ENCODE results near the gene TMEM108.

The TMEM108 gene

GRCh38 chr3:133238015-133238414 is 199.8 kb downstream of the TMEM108 start:
- no peak for DNase-seq

GRCh38 chr3:133246119-133246518 is 207.9 kb downstream of the TMEM108 start:
- no peak for DNase-seq

GRCh38 chr3:133246773-133247172 is 208.6 kb downstream of the TMEM108 start:
- DNase-seq, result no peak

- no peak for DNase-seq
Observed at GRCh38 chr3:133248389-133248788, 210.2 kb downstream of the TMEM108 start.

- DNase-seq, result no peak
Observed at GRCh38 chr3:133249490-133249889, 211.3 kb downstream of the TMEM108 start.

- no peak for DNase-seq
Observed at GRCh38 chr3:133254151-133254550, 216.0 kb downstream of the TMEM108 start.

- DNase-seq, result no peak
Observed at GRCh38 chr3:133254716-133255115, 216.5 kb downstream of the TMEM108 start.

GRCh38 chr3:133256787-133257483 is 218.7 kb downstream of the TMEM108 start:
- no peak for DNase-seq

- DNase-seq, result no peak
Observed at GRCh38 chr3:133258358-133258757, 220.2 kb downstream of the TMEM108 start.

GRCh38 chr3:133259767-133260166 is 221.6 kb downstream of the TMEM108 start:
- DNase-seq, result no peak

- no peak for DNase-seq
Observed at GRCh38 chr3:133262333-133262732, 224.1 kb downstream of the TMEM108 start.

GRCh38 chr3:133264920-133265319 is 226.7 kb downstream of the TMEM108 start:
- DNase-seq, result no peak

GRCh38 chr3:133268726-133269134 is 230.5 kb downstream of the TMEM108 start:
- no peak for DNase-seq

GRCh38 chr3:133269393-133269792 is 231.2 kb downstream of the TMEM108 start:
- no peak for DNase-seq

- DNase-seq, result no peak
Observed at GRCh38 chr3:133270631-133271030, 232.4 kb downstream of the TMEM108 start.

GRCh38 chr3:133271042-133271441 is 232.9 kb downstream of the TMEM108 start:
- no peak for DNase-seq

- no peak for DNase-seq
Observed at GRCh38 chr3:133271539-133271938, 233.3 kb downstream of the TMEM108 start.

- DNase-seq, result no peak
Observed at GRCh38 chr3:133273346-133273745, 235.2 kb downstream of the TMEM108 start.

GRCh38 chr3:133274477-133274876 is 236.3 kb downstream of the TMEM108 start:
- DNase-seq, result no peak

- DNase-seq, result no peak
Observed at GRCh38 chr3:133276594-133276993, 238.4 kb downstream of the TMEM108 start.

GRCh38 chr3:133277813-133278212 is 239.6 kb downstream of the TMEM108 start:
- DNase-seq, result no peak

- no peak for DNase-seq
Observed at GRCh38 chr3:133278260-133279043, 240.3 kb downstream of the TMEM108 start.

- DNase-seq, result no peak
Observed at GRCh38 chr3:133280586-133280985, 242.4 kb downstream of the TMEM108 start.

GRCh38 chr3:133282236-133282635 is 244.0 kb downstream of the TMEM108 start:
- no peak for DNase-seq
